Lung (tissue), 12 donors: Measurements from ENCODE around the gene CARMIL1. TPM values are rescaled to one million over a fixed set of nuclear protein-coding genes. Genes with fewer than 3 reads are reported as not detected.

ENCODE experiments used
- ATAC-seq: fragments of 200-7000 bp; cut with Tn5 transposase; one replicate; pipeline ENCODE4 v1.9.1; 2020; ENCODE audit warnings: moderate number of reproducible peaks; ENCODE audit not compliant: insufficient read depth, low FRiP score
- DNase-seq, 3 donors: peaks; one replicate each; pipeline ENCODE4 v3.0.0-alpha.2; 2013 to 2017
- H3K27ac ChIP-seq, 2 donors: one replicate each; pipeline ENCODE4 v1.5.1; 2013; ENCODE audit warnings: mild to moderate bottlenecking in 2 of 2, moderate library complexity in 2 of 2, control low read depth in 1 of 2, inconsistent platforms in 1 of 2, low read depth in 1 of 2, low read length in 1 of 2
- H3K27me3 ChIP-seq, 3 donors: one replicate each; pipeline ENCODE4 v1.5.1; 2013; ENCODE audit warnings: low read length in 2 of 3; ENCODE audit not compliant: control insufficient read depth in 3 of 3, insufficient read depth in 3 of 3
- H3K36me3 ChIP-seq, 4 donors: one replicate each; pipeline ENCODE4 v1.5.1; 2013; ENCODE audit warnings: low read length in 4 of 4, mild to moderate bottlenecking in 1 of 4, moderate library complexity in 1 of 4; ENCODE audit not compliant: control insufficient read depth in 4 of 4, insufficient read depth in 4 of 4
- H3K4me1 ChIP-seq, 5 donors: one replicate each; pipeline ENCODE4 v1.5.1; 2013; ENCODE audit warnings: low read length in 5 of 5, mild to moderate bottlenecking in 2 of 5, moderate library complexity in 1 of 5; ENCODE audit not compliant: control insufficient read depth in 5 of 5, insufficient read depth in 5 of 5
- H3K4me3 ChIP-seq: one replicate; pipeline ENCODE4 v1.5.1; 2013; ENCODE audit warnings: mild to moderate bottlenecking, control low read depth, moderate library complexity
- H3K9ac ChIP-seq, 2 donors: one replicate each; pipeline ENCODE4 v1.5.1; 2013; ENCODE audit warnings: low read length in 2 of 2, control low read depth in 1 of 2; ENCODE audit not compliant: insufficient read depth in 1 of 2
- H3K9me3 ChIP-seq, 4 donors: one replicate each; pipeline ENCODE4 v1.5.1; 2013; ENCODE audit warnings: low read length in 3 of 4, mild to moderate bottlenecking in 1 of 4, moderate library complexity in 1 of 4; ENCODE audit not compliant: control insufficient read depth in 4 of 4, insufficient read depth in 3 of 4
- CTCF ChIP-seq: IDR thresholded peaks from 2 replicates; pipeline ENCODE4 v1.5.1; 2012; ENCODE audit warnings: mild to moderate bottlenecking; ENCODE audit errors: control extremely low read depth, extremely low read depth
- WGBS, 2 donors: extraction: QIAGEN DNeasy Blood & Tissue Kit; methylation state at CpG; one replicate each; pipeline ENCODE4 v1.1.7; 2013; 5-methylcytosine and 5-hydroxymethylcytosine counted together
- polyA plus RNA-seq, 2 donors: library from polyadenylated mRNA; stranded (reverse); fragments of 200-250 nt; gene quantifications; one replicate each; pipeline ENCODE4 v1.2.1, GENCODE V29; 2013
- total RNA-seq, 2 donors: library from RNA; depleted of rRNA in 1 of 2; stranded (reverse); fragments of >200 nt in 1 of 2; gene quantifications; one replicate each; pipeline ENCODE4 v1.2.1, GENCODE V29; 2014 to 2021
- donor health status: control.
- donor health status: control.
- donor health status: Bipolar disorder and iron deficiency.
- donor health status: healthy.
- donor health status: DM: yes; HTN: yes; CAD: no.

The CARMIL1 gene
- total and polyA plus RNA-seq, 4 donors = 8.0 to 38.3 (median 34.9) TPM

- H3K27ac ChIP-seq = no peak overlapping the region
- peaks cover 6 to 46% (median 30%) of the 10 kb centered on the region in 5 donors for H3K4me1 ChIP-seq
- ATAC-seq (no peak), DNase-seq (no peak)
- H3K9ac ChIP-seq = no peak overlapping the region
- no peaks in the 10 kb centered on the region for H3K27me3 ChIP-seq
- no peaks in the 10 kb centered on the region for H3K36me3 ChIP-seq
- no peak overlapping the region for H3K4me3 ChIP-seq
- H3K9me3 ChIP-seq = no peaks in the 10 kb centered on the region
- no peak for TF ChIP-seq CTCF
- WGBS, 2 donors = 70 to 75% methylated on average over 1 of the region's 1 CpG
These were observed 134.2 kb downstream of the CARMIL1 start for GRCh38 chr6:25413207-25413905.

- Histone ChIP-seq H3K27me3 (no peaks in the 10 kb centered on the region), H3K9me3 (no peaks in the 10 kb centered on the region), H3K36me3 (no peaks in the 10 kb centered on the region), H3K4me3 (no peak overlapping the region), H3K9ac (no peak overlapping the region), H3K4me1 (peaks cover 6 to 52% (median 30%) of the 10 kb centered on the region in 5 donors), H3K27ac (no peak overlapping the region)
- DNase-seq (no peak), ATAC-seq (no peak)
- no peak for TF ChIP-seq CTCF
- WGBS, 2 donors = 38 to 40% methylated on average over 1 of the region's 1 CpG
These were observed 135.0 kb downstream of the CARMIL1 start for GRCh38 chr6:25414168-25414567.

- no peak overlapping the region for H3K4me3 ChIP-seq
- ATAC-seq (no peak), DNase-seq (peak in 1 of 3 donors; percentile 39)
- no peak overlapping the region for H3K27ac ChIP-seq
- no peaks in the 10 kb centered on the region for H3K27me3 ChIP-seq
- H3K9ac ChIP-seq = no peak overlapping the region
- no peak for TF ChIP-seq CTCF
- H3K4me1 ChIP-seq = peaks cover 6 to 52% (median 30%) of the 10 kb centered on the region in 5 donors
- no peaks in the 10 kb centered on the region for H3K36me3 ChIP-seq
- H3K9me3 ChIP-seq = no peaks in the 10 kb centered on the region
These were observed 135.6 kb downstream of the CARMIL1 start for GRCh38 chr6:25414755-25415154.

GRCh38 chr6:25415274-25415673 lies 136.1 kb downstream of the CARMIL1 start:
- no peak for DNase-seq
- Histone ChIP-seq H3K9me3 (no peaks in the 10 kb centered on the region), H3K36me3 (peaks cover 0 to 3% (median 0%) of the 10 kb centered on the region in 4 donors), H3K4me1 (peaks cover 6 to 52% (median 27%) of the 10 kb centered on the region in 5 donors), H3K4me3 (no peak overlapping the region), H3K9ac (no peak overlapping the region), H3K27ac (no peak overlapping the region), H3K27me3 (no peaks in the 10 kb centered on the region)
- no peak for TF ChIP-seq CTCF
- 60 to 64% methylated on average over 2 of the region's 2 CpGs for WGBS, 2 donors
- ATAC-seq = no peak
